ENCODE data around the gene CAMK2A. TPM values are rescaled to one million over a fixed set of nuclear protein-coding genes. Genes with fewer than 3 reads are reported as not detected.

The CAMK2A gene
- total and polyA plus RNA-seq, 2 donors (not counting 3 experiments of a cell fraction or from before 2014, with no cell fraction given), result not detected

DNA sequence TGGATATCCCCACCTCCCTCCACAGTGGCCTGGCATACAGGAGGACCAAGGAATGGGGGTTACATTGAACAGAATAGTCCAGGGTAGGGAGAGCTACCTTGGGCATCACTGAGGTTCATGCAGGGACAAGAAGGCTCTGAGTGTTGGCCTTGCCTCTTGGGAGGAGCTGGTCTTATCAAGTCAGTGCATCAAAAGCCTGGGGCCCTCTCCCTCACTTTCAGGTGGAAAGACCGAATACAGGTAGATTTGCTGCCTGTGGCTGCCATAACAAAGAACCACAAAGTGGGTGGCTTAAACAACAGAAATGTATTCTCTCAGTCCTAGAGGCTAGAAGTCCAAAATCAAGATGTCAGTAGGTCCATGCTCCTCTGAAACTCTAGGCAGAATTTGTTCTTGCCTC lies 31.6 kb upstream of the CAMK2A start:
- ChIA-PET CTCF (interaction anchor here (1.5 kb wide), 1 partner anchor 10 kb away, joined by 6 read pairs; no protein-coding TSS in a partner anchor), POLR2A (no interaction called here)
- Histone ChIP-seq H4K20me1 (replicated peaks; ENCODE audit: control insufficient read depth, extremely low read depth, insufficient read depth, low read length) (no peaks in the 10 kb centered on the region), H3K27ac (ENCODE audit: insufficient read depth, low read depth, low read length) (no peak overlapping the region), H3K9me3 (replicated peaks; ENCODE audit: control insufficient read depth, insufficient read depth, low read length) (no peaks in the 10 kb centered on the region), H3K27me3 (ENCODE audit: control insufficient read depth in 2 of 2, insufficient read depth in 2 of 2, low read length in 2 of 2) (peaks cover 0 to under 1% of the 10 kb centered on the region in 2 experiments), H3K4me3 (replicated peaks in 1 of 3; ENCODE audit: insufficient read depth in 1 of 3, low read depth in 1 of 3, low read length in 3 of 3) (no peak overlapping the region), H3K4me2 (ENCODE audit: insufficient read depth, low read length) (no peak overlapping the region), H3K9ac (replicated peaks; ENCODE audit: extremely low read depth, insufficient read depth, low read length) (no peak overlapping the region), H3K79me2 (ENCODE audit: control insufficient read depth, insufficient read depth, low read length) (no peaks in the 10 kb centered on the region), H2AFZ (ENCODE audit: low read depth, low read length) (no peak overlapping the region), H3K36me3 (ENCODE audit: control insufficient read depth in 2 of 2, extremely low read depth in 1 of 2, insufficient read depth in 2 of 2, low read length in 2 of 2) (no peaks in the 10 kb centered on the region), H3K4me1 (ENCODE audit: control insufficient read depth, extremely low read depth, insufficient read depth, low read length) (peaks cover 24% of the 10 kb centered on the region), H3K9me1 (replicated peaks; ENCODE audit: control insufficient read depth, extremely low read depth, insufficient read depth, low read length) (no peaks in the 10 kb centered on the region)
- no TSS peak for BruUV-seq (replicated peaks)
- no peak for FAIRE-seq
- no peak for TF ChIP-seq FOS (IDR thresholded peaks at IDR 0.05; ENCODE audit: borderline replicate concordance, insufficient read depth, low read length)
- TF ChIP-seq CTCF (IDR thresholded peaks at IDR 0.05; ENCODE audit: extremely low read depth in 1 of 2, insufficient read depth in 1 of 2, low read depth in 1 of 2, low read length in 2 of 2), result no peak
- no peak for TF ChIP-seq MAX (IDR thresholded peaks at IDR 0.05; ENCODE audit: insufficient read depth, insufficient read length)
- no peak for TF ChIP-seq EZH2 (IDR thresholded peaks at IDR 0.05; ENCODE audit: borderline replicate concordance, low read depth, low read length, severe bottlenecking)
- TF ChIP-seq POLR2AphosphoS5 (IDR thresholded peaks at IDR 0.05; ENCODE audit: insufficient read depth, low read depth, low read length), result no peak
- TF ChIP-seq GATA2 (IDR thresholded peaks at IDR 0.05; ENCODE audit: insufficient read depth, insufficient read length, low read depth, low read length), result no peak
- TF ChIP-seq JUN (IDR thresholded peaks at IDR 0.05; ENCODE audit: borderline replicate concordance, insufficient read depth, insufficient read length, low read depth), result no peak
- no peak for TF ChIP-seq MYC (IDR thresholded peaks at IDR 0.05; ENCODE audit: low read depth, low read length)
- TF ChIP-seq POLR2A (IDR thresholded peaks at IDR 0.05; ENCODE audit: low read depth, low read length), result no peak
- DNase-seq (ENCODE audit: low read depth, low spot score), result no peak
- dilution Hi-C loops (cut with MboI; ENCODE audit: extremely low pct_ligation_motif_present, low sequenced_read_pairs) (no loop called here), intact Hi-C loops (cut with micrococcal nuclease) (no loop called here)

Measured in endothelial cell of umbilical vein (primary cell).